ENCODE results near the gene CENPM. TPM values are rescaled to one million over a fixed set of nuclear protein-coding genes. Genes with fewer than 3 reads are reported as not detected.

The CENPM gene
- total RNA-seq, 1 donor from 2014 or later = 16.4 TPM

- DNase-seq (ENCODE audit: low spot score, unreplicated experiment) = no peak
- H3K36me3 Mint-ChIP-seq (ENCODE audit: insufficient read depth) = peaks cover 7% of the 10 kb centered on the region
- H3K4me3 Mint-ChIP-seq (ENCODE audit: low read depth) = no peak overlapping the region
- no peak for TF ChIP-seq CTCF (IDR thresholded peaks at IDR 0.05; ENCODE audit: unreplicated experiment)
- H3K9me3 Mint-ChIP-seq (ENCODE audit: low read depth) = no peaks in the 10 kb centered on the region
- no peaks in the 10 kb centered on the region for H3K4me1 Mint-ChIP-seq (ENCODE audit: low read depth)
- no peak overlapping the region for H3K27ac Mint-ChIP-seq
- no peaks in the 10 kb centered on the region for H3K27me3 Mint-ChIP-seq
Observed at GRCh38 chr22:41987276-41987675, 40.3 kb upstream of the CENPM start.

GRCh38 chr22:41983513-41984405 is 36.8 kb upstream of the CENPM start:
- H3K36me3 Mint-ChIP-seq (ENCODE audit: insufficient read depth) = peaks cover 5% of the 10 kb centered on the region
- no peak for DNase-seq (ENCODE audit: low spot score, unreplicated experiment)
- no peaks in the 10 kb centered on the region for H3K4me1 Mint-ChIP-seq (ENCODE audit: low read depth)
- no peaks in the 10 kb centered on the region for H3K27me3 Mint-ChIP-seq
- no peak overlapping the region for H3K27ac Mint-ChIP-seq
- H3K4me3 Mint-ChIP-seq (ENCODE audit: low read depth) = no peak overlapping the region
- no peak for TF ChIP-seq CTCF (IDR thresholded peaks at IDR 0.05; ENCODE audit: unreplicated experiment)
- no peaks in the 10 kb centered on the region for H3K9me3 Mint-ChIP-seq (ENCODE audit: low read depth)

- DNase-seq (ENCODE audit: low spot score, unreplicated experiment) = no peak
- Mint-ChIP-seq H3K36me3 (ENCODE audit: insufficient read depth) (peaks cover 4% of the 10 kb centered on the region), H3K27ac (no peak overlapping the region), H3K4me1 (ENCODE audit: low read depth) (peaks cover 3% of the 10 kb centered on the region), H3K9me3 (ENCODE audit: low read depth) (no peaks in the 10 kb centered on the region), H3K27me3 (peaks cover 7% of the 10 kb centered on the region), H3K4me3 (ENCODE audit: low read depth) (no peak overlapping the region)
- TF ChIP-seq CTCF (IDR thresholded peaks at IDR 0.05; ENCODE audit: unreplicated experiment) = no peak
Observed at GRCh38 chr22:41982865-41983264, 35.9 kb upstream of the CENPM start.

- no peak overlapping the region for H3K27ac Mint-ChIP-seq
- H3K4me1 Mint-ChIP-seq (ENCODE audit: low read depth) = peaks cover 12% of the 10 kb centered on the region
- no peak for TF ChIP-seq CTCF (IDR thresholded peaks at IDR 0.05; ENCODE audit: unreplicated experiment)
- H3K9me3 Mint-ChIP-seq (ENCODE audit: low read depth) = no peaks in the 10 kb centered on the region
- no peak overlapping the region for H3K4me3 Mint-ChIP-seq (ENCODE audit: low read depth)
- H3K36me3 Mint-ChIP-seq (ENCODE audit: insufficient read depth) = no peaks in the 10 kb centered on the region
- H3K27me3 Mint-ChIP-seq = peaks cover 24% of the 10 kb centered on the region
- DNase-seq (ENCODE audit: low spot score, unreplicated experiment) = no peak
Observed at GRCh38 chr22:41979423-41980250, 32.7 kb upstream of the CENPM start.

- no peak overlapping the region for H3K4me3 Mint-ChIP-seq (ENCODE audit: low read depth)
- H3K9me3 Mint-ChIP-seq (ENCODE audit: low read depth) = no peaks in the 10 kb centered on the region
- H3K27ac Mint-ChIP-seq = no peak overlapping the region
- H3K4me1 Mint-ChIP-seq (ENCODE audit: low read depth) = peaks cover 12% of the 10 kb centered on the region
- peaks cover 28% of the 10 kb centered on the region for H3K27me3 Mint-ChIP-seq
- no peak for TF ChIP-seq CTCF (IDR thresholded peaks at IDR 0.05; ENCODE audit: unreplicated experiment)
- no peak for DNase-seq (ENCODE audit: low spot score, unreplicated experiment)
- no peaks in the 10 kb centered on the region for H3K36me3 Mint-ChIP-seq (ENCODE audit: insufficient read depth)
Observed at GRCh38 chr22:41978732-41979131, 31.8 kb upstream of the CENPM start.
